CD4-positive, alpha-beta T cell treated with Interferon alpha-2 for 1 hour (primary cell): Measurements from ENCODE around the gene AMPD3.

Source experiments
- DNase-seq, 2 donors: peaks; one replicate each; pipeline ENCODE4 v3.0.0-alpha.2; 2020 to 2022

AMPD3 gene

DNA sequence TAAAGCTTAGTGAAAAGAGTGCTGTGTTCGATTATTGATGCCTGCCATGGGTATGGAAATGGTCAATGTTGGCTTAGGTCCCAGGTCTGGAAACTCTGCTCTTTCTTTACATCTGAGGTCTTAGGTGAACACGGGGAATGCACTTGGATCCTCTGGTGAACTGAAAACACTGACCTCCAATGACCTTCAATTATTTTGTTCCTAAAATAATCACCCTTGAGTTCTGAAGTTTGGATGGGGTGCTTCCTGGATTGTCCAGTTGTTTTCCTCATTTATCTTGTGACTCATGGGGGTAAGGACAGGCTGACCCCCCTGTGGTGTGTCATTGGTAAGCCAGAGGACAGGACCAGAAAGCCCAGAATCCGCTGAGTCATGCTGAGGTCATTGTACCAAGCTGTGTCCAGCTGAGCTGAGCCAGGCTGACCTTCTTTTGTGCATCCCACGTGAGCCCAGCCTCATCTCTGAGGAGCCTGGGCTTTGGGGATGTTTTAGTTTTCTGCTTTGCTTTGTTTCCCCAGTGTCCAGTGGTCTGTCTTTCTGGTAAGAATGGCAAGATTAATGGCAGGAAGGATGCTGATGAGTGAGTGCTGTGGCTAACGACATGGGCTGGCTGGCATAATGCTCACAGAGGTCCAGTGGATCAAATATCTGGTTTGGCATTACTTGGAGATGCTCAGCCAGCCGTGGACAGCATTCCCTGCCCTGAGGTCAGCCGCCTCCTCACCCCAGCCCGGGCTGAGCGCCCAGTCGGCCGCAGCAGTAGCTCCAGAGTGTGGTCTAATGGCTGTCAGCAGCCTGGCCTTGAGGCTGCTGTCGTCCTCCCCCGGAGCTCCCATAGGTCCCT is 35.6 kb downstream of the AMPD3 start:
- no peak for DNase-seq

DNA sequence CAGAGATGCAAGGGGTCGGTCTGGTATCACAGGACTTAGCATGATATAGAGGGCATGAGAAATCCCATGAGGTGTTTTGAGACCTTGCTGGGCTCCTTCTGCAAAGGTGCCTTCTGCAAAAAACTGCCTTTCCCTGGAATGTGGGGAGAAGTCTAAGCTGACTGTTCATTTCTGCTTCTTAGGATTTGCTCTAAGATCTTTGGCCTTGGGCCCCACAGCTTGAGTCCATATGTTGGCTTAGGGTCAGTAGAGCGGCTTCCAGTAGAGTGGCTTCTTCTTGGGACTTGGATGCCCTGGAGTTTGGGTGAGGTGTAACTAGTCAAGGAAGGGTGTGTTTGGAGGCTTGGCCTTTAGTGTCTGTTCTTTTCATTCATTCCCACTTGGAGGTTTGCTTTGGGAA is 37.0 kb downstream of the AMPD3 start:
- DNase-seq: no peak

DNA sequence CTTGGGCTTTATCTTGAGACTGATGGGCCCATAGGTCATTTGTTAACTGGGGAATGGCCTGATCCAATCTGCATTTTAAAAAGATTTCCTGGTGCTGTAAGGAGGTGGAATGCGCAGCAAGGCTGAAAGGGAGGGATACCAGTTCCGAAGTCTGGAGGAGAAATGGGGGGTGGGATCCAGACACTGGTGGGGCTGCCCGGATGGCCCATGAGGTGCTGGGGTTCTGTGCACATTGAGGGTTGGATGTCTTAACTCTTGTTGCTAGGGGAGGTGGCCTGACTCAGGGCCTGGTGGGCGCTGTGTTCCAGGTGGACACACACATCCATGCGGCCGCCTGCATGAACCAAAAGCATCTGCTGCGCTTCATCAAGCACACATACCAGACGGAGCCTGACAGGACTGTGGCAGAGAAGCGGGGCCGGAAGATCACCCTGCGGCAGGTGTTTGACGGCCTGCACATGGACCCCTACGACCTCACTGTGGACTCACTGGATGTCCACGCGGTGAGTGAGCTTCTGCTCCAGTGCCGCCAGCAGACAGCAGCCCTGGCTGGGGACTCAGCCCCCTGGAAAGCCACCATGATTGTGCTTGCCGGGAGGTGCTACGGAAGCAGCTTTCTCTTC is 38.1 kb downstream of the AMPD3 start:
- no peak for DNase-seq

DNA sequence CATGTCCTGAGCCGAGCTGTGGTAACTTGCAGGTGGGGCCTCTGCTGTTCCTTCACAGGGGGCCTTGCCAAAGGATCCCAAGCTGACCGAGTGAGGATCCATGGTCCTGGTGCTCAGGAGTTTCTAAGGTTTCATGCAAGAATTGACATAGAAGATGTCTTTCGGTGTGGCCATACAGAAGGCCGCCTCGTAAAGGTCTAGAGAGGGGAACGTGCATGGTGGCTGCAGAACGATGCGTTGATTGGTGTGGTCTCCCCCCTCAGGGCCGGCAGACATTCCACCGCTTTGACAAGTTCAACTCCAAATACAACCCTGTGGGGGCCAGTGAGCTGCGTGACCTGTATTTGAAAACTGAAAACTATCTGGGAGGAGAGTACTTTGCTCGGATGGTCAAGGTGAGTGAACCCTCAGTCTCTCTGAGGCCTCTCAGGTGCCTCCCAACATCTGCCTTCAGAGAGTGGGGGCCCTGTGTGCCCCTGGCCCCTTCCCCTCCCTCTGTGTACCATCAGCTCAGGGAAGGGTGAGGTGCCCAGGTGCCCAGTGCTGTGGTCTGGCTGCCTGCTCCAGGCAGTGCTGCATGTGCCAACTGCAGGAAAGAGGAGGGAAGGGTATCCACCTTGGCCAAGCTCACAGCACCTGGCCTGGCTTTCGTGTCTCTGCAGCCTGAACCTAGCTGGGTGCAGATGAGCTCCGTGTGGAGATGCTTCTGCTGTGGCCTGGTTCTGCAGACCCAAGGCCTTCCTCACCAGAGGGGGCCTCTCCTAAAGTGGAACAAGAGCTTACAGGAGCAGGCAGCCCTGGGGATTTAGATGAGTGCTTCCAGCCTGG is 39.8 kb downstream of the AMPD3 start:
- no peak for DNase-seq

DNA sequence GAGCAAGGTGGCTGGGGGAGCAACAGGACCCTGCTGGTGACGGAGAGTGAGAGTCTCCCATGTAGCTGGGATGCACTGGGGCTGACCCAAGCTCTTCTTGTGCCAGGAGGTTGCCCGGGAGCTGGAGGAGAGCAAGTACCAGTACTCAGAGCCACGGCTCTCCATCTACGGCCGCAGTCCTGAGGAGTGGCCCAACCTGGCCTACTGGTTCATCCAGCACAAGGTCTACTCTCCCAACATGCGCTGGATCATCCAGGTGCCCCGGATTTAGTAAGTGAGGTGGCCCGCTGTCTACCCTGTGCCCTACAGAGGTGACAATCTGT is 40.4 kb downstream of the AMPD3 start:
- DNase-seq: no peak

DNA sequence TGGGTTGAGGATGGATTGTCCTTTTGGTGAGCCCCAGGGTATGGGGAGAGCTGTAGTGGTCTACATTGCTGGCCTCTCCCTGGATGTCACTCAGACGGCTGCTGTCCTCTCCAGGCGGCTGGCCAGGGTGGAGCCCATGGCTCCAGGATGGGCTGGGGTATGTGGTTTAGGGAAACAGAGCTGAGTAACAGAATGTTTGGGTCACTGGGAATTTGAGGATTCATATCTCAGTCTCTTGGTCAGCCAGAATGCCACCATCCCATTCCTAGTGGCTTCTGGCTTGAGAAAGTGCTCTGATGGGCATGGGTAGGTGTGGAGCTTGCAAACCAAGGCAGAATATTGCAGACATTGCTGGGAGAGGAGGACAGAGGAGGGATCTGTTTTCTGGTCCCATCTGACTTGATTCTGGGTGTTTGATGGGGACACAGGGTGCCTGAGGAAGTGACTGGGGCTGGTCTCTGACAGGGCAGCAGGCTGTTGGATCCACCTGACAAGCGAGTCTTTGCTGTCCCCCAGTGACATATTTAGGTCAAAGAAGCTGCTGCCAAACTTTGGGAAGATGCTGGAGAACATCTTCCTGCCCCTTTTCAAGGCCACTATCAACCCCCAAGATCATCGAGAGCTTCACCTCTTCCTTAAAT is 41.4 kb downstream of the AMPD3 start:
- no peak for DNase-seq

DNA sequence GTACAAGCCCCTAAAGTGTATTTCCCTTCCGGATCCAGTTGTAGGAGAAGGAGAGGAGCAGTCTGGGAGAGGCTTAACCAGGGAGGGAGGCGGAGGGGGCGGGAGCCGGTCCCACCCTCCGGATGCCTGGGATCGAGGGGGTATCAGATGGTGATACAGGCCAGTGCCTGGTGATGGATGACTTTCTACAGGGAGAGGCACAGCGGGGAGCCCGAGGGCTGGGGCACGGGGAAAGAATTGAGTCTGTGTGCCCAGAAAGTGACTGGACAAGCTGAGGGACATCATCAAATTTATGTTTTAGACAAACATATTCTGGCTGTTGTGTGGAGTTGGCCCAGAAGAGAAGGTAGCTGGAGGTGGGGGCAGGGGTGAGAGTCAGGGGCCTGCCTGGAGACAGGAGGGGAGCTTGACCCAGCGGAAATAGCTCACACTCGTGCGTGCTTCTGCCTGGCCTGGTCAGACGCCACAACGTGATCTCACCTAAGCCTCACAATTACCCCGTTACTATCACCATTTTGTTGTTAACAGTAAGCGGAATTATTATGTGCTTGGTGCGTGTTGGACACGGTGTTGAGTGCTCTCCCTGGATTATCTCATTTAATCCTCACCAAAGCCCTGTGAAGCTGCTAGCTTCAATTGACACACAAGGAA is 42.4 kb downstream of the AMPD3 start:
- DNase-seq: no peak

DNA sequence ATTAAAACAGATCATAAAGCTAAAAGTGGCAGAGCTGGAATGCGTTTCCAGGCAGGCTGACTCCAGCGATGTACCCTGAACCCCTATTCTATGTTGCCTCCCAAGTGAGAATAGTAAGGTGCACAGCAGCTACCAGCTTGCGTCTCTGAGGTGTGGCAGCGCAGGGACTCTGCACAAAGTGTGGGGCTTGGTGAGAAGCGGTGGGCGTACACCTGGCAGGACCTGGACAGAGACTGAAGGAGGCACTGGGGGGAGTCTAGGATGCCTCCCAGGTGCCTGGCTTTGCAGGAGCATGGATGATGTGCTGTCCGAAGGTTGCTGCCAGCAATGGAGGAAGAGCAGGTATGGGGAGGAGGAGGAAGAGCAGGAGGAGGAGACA is 42.9 kb downstream of the AMPD3 start:
- no peak for DNase-seq

DNA sequence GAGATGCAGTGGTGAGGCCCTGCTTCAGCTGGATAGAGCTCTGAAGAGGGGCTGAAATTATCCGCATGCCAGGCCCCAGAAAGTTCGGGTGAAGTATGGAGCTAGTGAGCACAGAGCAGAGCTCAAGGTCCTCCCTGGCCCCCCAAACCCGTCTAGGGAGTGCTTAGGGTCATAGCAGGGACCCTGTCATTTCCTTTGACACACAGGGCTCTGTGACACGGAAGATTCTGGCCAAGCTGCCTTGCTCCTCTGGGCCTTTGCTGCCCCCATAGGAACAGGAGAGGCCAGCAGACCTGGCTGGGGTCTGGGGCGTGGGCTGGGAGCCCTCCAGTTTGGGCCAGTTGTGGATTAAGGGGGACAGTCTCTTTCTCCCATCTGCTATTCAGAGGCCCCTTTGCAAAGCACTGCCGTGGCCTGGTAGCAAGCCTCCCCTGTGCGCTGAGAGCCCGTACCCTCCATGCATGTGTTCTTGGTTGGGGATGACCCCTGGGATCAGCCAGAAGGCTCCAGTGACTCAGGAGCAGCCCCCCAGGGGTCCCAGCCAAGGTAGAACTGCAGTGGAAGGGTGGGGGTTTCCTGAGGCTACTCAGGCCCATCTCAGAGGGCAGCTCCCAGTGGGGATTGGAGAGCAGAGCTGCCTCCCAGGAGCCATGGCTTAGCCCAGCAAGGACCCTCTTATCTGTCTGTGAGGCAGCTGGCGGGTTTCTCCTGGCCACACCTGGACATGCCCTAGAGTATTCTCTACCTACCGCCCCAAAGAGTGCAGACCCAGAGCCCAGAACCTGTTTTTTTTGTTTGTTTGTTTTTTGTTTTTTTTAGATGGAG is 43.6 kb downstream of the AMPD3 start:
- DNase-seq: no peak

DNA sequence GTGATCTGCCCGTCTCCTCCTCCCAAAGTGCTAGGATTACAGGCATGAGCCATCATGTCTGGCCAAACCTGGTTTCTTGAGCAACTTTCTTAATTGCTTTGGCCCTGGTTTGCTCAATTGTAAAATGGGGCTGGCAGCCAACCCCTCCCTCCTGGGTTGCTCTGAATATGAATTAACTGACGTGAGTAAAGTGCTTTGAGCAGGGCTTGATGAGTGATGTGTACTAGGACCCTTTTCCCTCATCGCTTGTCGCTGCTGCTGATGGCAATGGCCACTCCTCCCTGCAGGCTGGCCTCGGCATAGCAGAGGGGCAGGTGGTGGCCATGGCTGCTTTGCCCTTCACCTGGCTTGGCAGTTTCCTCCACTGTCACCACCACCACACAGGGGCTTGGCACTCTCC is 44.4 kb downstream of the AMPD3 start:
- DNase-seq: no peak

DNA sequence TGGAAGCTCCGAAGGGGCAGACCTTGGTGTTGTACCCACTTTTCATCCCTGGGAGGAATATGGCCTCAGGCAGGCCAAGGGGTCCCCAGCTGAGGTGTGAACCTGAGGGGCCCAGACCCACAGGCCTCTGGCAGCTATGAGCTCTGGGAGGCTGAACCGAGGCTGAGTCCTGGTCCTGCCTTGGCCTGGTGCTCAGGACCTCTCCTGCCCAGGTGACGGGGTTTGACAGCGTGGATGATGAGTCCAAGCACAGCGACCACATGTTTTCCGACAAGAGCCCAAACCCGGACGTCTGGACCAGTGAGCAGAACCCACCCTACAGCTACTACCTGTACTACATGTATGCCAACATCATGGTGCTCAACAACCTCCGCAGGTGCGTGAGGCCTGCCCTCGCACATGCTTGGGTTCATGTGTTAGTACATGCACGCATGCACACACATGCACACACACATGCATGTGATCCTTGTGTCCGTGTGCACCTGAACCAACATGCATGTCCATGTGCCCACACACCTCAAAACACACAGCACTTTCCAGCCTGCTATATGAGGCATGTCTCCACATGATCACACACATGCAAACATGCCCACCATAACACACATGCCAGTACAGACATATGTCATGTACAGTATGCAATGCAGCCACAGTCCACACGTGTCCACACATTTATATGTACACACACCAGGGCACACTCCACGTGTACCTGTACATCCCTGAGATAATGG is 45.0 kb downstream of the AMPD3 start:
- no peak for DNase-seq

DNA sequence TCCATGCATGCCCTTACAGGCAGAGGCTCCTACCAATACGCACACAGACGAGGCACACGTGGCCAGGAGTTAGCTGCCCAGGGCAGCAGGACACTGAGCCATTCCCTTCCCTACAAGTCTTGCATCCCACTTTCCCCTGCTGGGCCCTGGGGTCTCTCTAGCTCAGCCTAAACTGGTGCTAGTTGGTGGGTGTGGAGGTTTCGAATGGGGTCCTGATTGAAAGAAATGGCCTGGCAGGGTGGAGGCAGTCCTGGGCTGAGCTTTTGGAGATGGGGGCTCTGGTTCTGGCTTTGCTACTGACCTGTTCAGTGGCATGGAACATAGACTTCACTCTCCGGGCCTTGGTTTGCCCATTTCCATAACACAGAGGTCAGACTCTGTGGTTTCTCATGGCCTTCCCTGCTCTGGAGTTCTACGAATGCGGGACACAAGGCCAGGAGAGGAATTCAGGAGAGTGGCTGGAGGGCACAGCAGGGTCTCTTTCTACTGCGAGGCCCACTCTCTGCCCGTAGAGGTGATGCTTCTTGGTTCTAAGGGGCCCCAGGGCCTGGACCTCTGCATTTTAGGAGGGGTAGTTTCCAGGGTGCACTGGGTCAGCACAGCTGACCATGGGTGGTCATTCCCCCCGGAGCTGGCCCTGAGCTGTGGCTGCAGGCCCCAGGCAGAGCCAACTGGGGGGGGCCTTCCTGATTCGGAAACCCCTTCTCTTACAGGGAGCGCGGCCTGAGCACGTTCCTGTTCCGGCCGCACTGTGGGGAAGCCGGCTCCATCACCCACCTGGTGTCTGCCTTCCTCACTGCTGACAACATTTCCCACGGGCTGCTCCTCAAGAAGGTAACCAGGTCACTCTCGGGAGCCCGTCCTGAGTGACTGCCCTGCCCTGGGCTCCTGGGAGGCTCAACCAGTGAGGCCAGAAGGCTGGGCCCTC is 46.0 kb downstream of the AMPD3 start:
- DNase-seq: no peak

DNA sequence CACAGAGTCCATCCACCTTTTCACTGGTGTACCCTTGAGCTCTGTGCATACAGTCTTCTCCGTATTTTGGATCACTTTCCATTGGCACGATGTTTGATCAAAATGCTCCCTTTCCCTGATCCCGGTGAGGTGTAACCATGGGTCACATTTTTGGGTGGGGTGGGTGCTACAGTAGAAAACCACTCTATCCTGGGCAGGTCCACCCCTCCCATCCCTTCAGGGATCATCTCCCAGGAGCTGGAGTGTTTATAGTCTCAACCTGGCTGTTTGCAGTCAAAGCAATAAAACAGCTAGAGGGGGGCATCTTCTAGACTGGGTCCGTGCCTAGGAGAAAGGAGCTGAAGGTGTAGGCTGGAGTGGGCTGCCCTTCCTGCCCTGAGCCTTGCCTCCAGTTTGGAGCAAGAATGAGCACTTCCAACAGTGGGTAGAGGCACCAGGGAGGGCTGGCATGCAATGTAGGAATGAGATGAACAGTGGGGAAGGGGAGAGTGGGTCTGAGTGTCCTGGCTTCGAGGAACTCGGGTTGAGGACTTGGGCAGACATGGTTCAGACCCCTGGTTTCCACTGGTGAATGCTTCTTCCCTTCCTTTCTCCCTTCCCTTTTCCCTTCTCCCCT is 47.1 kb downstream of the AMPD3 start:
- DNase-seq: no peak

DNA sequence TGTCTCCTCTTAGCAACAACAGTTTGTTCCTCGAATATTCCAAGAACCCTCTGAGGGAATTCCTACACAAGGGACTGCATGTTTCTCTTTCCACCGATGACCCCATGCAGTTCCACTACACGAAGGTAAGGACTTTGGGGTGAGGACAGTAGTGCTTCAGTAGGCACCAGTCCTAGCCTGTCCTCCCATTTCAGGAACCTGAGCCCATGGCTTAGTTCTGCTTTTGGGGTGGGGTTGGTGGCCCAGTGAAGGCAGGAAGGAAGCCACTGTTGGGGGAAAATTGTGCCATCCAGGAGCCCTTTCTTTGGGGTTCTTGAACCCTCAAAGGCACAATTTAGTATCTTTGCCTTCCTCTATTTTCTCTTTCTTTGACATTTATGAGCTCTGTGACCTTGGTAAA is 47.7 kb downstream of the AMPD3 start:
- peak in 1 of 2 donors; percentile 31 for DNase-seq

DNA sequence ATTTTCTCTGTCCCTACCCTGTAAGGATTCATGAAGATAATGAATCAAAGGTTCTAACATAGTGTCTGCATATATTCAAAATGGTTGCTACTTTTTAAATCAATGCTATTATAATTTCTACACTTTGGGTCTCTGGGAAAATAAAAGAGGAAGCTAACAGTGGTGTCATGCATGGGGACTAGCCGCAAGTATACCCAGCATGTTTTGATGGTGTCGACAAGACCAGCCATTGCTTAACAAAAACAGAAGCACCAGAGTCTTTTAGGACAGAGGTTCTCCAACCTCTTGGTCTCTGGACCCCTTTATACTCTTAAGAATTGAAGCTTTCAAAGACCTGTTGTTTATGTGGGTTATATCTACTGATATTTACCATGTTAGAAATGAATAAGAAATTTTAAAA is 48.2 kb downstream of the AMPD3 start:
- peak; percentile 4 to 31 for DNase-seq

DNA sequence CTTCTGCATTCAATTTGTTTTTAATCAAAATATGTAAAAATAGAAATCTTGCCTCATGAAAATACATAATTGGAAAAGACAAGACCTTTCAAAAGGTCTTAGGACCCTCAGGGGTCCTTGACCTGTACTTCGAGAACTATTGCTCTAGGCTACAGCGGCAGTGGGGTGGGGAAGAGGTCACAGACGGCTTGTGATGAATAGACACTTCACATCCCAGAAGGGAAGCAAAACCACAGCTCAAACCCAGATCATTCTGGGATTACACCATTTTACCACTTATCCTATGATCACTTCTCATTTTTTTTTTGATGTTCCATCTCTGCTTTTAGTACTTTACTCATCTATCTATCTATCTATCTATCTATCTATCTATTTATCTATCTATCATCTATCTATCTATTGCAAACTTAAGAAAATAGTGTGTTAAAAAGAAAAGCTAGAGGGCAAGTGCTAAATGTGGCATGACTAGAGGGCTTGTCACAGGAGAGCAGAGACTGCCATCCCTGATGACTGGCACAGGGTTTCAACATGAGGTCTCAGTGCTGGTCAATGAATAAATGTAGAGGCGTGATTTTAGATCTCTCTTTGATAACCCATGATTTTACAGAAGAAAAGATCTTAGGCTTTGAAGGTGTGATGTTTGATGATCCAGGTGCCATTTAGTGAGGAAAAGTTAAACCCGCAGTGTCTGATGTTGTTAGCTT is 48.9 kb downstream of the AMPD3 start:
- no peak for DNase-seq

DNA sequence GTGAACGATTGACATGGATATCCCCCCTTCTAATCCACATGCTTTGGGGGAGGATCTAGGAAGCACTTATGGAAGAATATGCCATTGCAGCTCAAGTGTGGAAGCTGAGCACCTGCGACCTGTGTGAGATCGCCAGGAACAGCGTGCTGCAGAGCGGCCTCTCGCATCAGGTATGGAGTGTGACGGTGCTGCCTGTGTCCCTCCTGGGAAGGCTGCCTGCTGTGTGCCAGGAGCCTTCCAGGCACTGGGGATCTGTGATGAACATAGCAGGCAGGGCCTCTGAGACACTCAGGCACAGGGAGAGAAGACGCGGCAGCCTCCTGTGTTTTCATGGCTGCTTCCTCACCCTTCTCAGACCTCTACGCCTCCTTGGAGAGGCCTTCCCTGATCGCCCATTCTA is 49.4 kb downstream of the AMPD3 start:
- no peak for DNase-seq

DNA sequence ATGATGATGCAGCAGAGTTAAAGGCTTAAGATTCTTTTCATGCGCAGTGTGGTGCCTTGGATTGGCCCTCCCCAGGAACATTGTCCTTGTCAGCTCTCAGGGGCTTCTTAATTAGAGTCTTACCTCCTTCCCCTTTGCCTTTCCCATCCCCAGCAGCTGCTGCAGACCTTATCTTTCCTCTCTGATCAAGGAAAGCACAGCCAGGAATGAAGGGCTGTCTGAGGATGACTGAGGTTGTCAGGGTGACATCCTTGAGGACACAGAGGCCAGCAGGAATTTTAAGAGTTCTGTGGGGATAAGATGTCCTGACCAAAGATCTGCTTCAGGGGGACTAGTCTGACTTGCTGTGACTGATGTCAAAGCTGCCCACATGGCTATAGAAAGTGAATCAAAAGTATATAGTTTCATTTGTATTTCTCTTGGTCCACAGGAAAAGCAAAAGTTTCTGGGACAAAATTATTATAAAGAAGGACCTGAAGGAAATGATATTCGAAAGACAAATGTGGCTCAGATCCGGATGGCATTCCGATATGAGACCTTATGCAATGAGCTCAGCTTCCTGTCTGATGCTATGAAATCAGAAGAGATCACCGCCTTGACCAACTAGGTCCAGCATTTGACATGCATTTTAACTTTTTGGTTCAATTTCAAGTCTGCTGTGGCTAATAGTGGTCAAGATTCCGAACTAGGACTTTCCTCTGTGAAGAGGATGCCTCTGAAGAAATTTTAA is 50.4 kb downstream of the AMPD3 start:
- DNase-seq: no peak
